GM12878 (cell line): ENCODE data around the gene CYTH3. TPM values are rescaled to one million over a fixed set of nuclear protein-coding genes. Genes with fewer than 3 reads are reported as not detected.

ENCODE experiments used
- ATAC-seq: fragments of 200-7000 bp; cut with Tn5 transposase; 3 replicates; pipeline ENCODE4 v1.9.1; 2020; ENCODE audit warnings: mild to moderate bottlenecking, moderate library complexity
- BruUV-seq: library from RNA; stranded (reverse); fragments of 400-500 nt; replicated peaks from 2 replicates; lab custom pipeline; 2021; lab: Mats Ljungman, UMichigan
- CTCF ChIA-PET: fragments of 300-600 bp; sonication (Branson Sonifier 250); formaldehyde crosslinking; extraction: SDS; loops from one replicate; lab custom pipeline; 2021; ENCODE audit warnings: inconsistent platforms; lab: Yijun Ruan, JAX
- POLR2A ChIA-PET: fragments of 350-600 bp; formaldehyde crosslinking; extraction: SDS; loops from one replicate; lab custom pipeline; 2021; ENCODE audit warnings: inconsistent platforms; lab: Charles Lee
- RAD21 ChIA-PET: fragments of 300-600 bp; sonication (Branson Sonifier 250); formaldehyde crosslinking; loops from one replicate; lab custom pipeline; 2023; ENCODE audit warnings: antibody characterized with exemption; ENCODE audit not compliant: unreplicated experiment; lab: Charles Lee
- SMC1A ChIA-PET: fragments of 300-600 bp; sonication (Branson Sonifier 250); formaldehyde crosslinking; loops from one replicate; lab custom pipeline; 2023; ENCODE audit not compliant: unreplicated experiment, uncharacterized antibody; lab: Charles Lee
- DNase-seq: peaks from one replicate; pipeline ENCODE4 v3.0.0-alpha.2; 2011; ENCODE audit warnings: low read depth, low spot score
- FAIRE-seq: peaks from 3 replicates; lab custom pipeline; 2011; peaks lifted over from hg19 to GRCh38; lab: Jason Lieb, UNC
- H2AFZ ChIP-seq: 2 replicates; pipeline ENCODE4 v1.6.0; 2011; ENCODE audit warnings: low read depth, low read length, control low read depth; ENCODE audit not compliant: control insufficient read depth
- H3K27ac ChIP-seq: 2 replicates; pipeline ENCODE4 v1.5.1; 2011; ENCODE audit warnings: control low read depth; ENCODE audit not compliant: control insufficient read depth, insufficient read depth
- H3K27me3 ChIP-seq, 2 experiments: replicated peaks in 1 of 2; 2 replicates each; pipeline versions ENCODE4 v1.6.0 to v1.6.1; 2011; ENCODE audit warnings: low read length in 1 of 2; ENCODE audit not compliant: control insufficient read depth in 2 of 2, insufficient read depth in 2 of 2
- H3K36me3 ChIP-seq, 2 experiments: 2 replicates each; pipeline ENCODE4 v1.5.1; 2011; ENCODE audit warnings: low read length in 1 of 2; ENCODE audit not compliant: control insufficient read depth in 2 of 2, insufficient read depth in 2 of 2
- H3K4me1 ChIP-seq: 2 replicates; pipeline ENCODE4 v1.6.1; 2011; ENCODE audit warnings: mild to moderate bottlenecking, low read length, moderate library complexity, mixed read lengths; ENCODE audit not compliant: control insufficient read depth, insufficient read depth
- H3K4me2 ChIP-seq: 2 replicates; pipeline ENCODE4 v1.6.0; 2011; ENCODE audit warnings: control low read depth; ENCODE audit not compliant: control insufficient read depth, insufficient read depth
- H3K4me3 ChIP-seq: fragments of 200-600 bp; sonication (generic); 2 replicates; pipeline ENCODE4 v1.5.1; 2016
- H3K79me2 ChIP-seq: 2 replicates; pipeline ENCODE4 v1.6.0; 2011; ENCODE audit warnings: low read length; ENCODE audit not compliant: control insufficient read depth, insufficient read depth
- H3K9ac ChIP-seq: 2 replicates; pipeline ENCODE4 v1.8.0; 2011; ENCODE audit warnings: low read length, control low read depth, mixed read lengths; ENCODE audit not compliant: control insufficient read depth, insufficient read depth
- H3K9me3 ChIP-seq: replicated peaks from 3 replicates; pipeline ENCODE4 v1.5.1; 2011; ENCODE audit warnings: mild to moderate bottlenecking, low read length; ENCODE audit not compliant: control insufficient read depth, insufficient read depth
- H4K20me1 ChIP-seq: 2 replicates; pipeline ENCODE4 v1.6.0; 2011; ENCODE audit not compliant: control insufficient read depth, insufficient read depth
- ATF7 ChIP-seq: fragments of 450-650 bp; IDR thresholded peaks from 2 replicates; pipeline ENCODE4 v1.6.1; 2016; ENCODE audit warnings: low read depth, mild to moderate bottlenecking
- CREM ChIP-seq: IDR thresholded peaks from 2 replicates; pipeline ENCODE4 v1.6.1; 2014; ENCODE audit warnings: antibody characterized with exemption, low read depth
- EP300 ChIP-seq, 2 experiments: fragments of 150-350 bp in 1 of 2; IDR thresholded peaks; 2 replicates each; pipeline ENCODE4 v1.6.1; 2011 to 2012; ENCODE audit warnings: low read depth in 2 of 2, low read length in 2 of 2, borderline replicate concordance in 1 of 2, improper control_type of control experiment in 1 of 2, inconsistent platforms in 1 of 2; ENCODE audit not compliant: control insufficient read depth in 1 of 2
- IKZF1 ChIP-seq: fragments of 450-650 bp; conservative IDR thresholded peaks from 2 replicates; pipeline ENCODE4 v1.6.1; 2017; ENCODE audit warnings: antibody characterized with exemption, mild to moderate bottlenecking
- KDM1A ChIP-seq: fragments of 200-600 bp; sonication (generic); IDR thresholded peaks from 2 replicates; pipeline ENCODE4 v1.6.1; 2016; ENCODE audit warnings: borderline replicate concordance
- MEF2B ChIP-seq: fragments of 450-650 bp; IDR thresholded peaks from 2 replicates; pipeline ENCODE4 v1.6.1; 2018; ENCODE audit warnings: mild to moderate bottlenecking, moderate library complexity; ENCODE audit not compliant: partially characterized antibody, poor library complexity, severe bottlenecking
- MTA2 ChIP-seq: fragments of 450-650 bp; IDR thresholded peaks from 2 replicates; pipeline ENCODE4 v1.6.1; 2016; ENCODE audit warnings: low read depth, mild to moderate bottlenecking, moderate library complexity
- PAX5 ChIP-seq: IDR thresholded peaks from 2 replicates; pipeline ENCODE4 v1.6.1; 2011; ENCODE audit warnings: low read depth, low read length, borderline replicate concordance
- RUNX3 ChIP-seq: IDR thresholded peaks from 2 replicates; pipeline ENCODE4 v1.6.1; 2012; ENCODE audit warnings: low read length, inconsistent platforms
- SP1 ChIP-seq: IDR thresholded peaks from one replicate; pipeline ENCODE4 v1.6.1; 2011; ENCODE audit warnings: low read depth, low read length
- TARDBP ChIP-seq: IDR thresholded peaks from 2 replicates; pipeline ENCODE4 v1.6.1; 2016; ENCODE audit warnings: borderline replicate concordance
- ZNF384 ChIP-seq: IDR thresholded peaks from 2 replicates; pipeline ENCODE4 v1.6.1; 2012; ENCODE audit warnings: low read depth, mild to moderate bottlenecking, low read length, improper control_type of control experiment, borderline replicate concordance
- ZSCAN29 ChIP-seq: fragments of 450-650 bp; IDR thresholded peaks from 2 replicates; pipeline ENCODE4 v1.6.1; 2017; ENCODE audit warnings: mild to moderate bottlenecking, moderate library complexity
- WGBS: methylation state at CpG from one replicate; pipeline ENCODE4 v1.1.6; 2016; ENCODE audit warnings: low lambda C conversion rate; ENCODE audit not compliant: insufficient replicate concordance, insufficient coverage; ENCODE audit errors: missing lambda C conversion rate; 5-methylcytosine and 5-hydroxymethylcytosine counted together
- in situ Hi-C: fragments of 300-500 bp; cut with MboI; formaldehyde crosslinking; loops from 9 replicates; pipeline ENCODE4 v1.14.3; 2018; ENCODE audit warnings: mixed read lengths
- intact Hi-C: fragments of 100-400 bp; cut with micrococcal nuclease; formaldehyde crosslinking; loops from one replicate; pipeline ENCODE4 v1.14.2; 2022; ENCODE audit not compliant: unreplicated experiment
- polyA plus RNA-seq, 11 experiments: library from polyadenylated mRNA; depleted of rRNA in 4 of 11; unstranded in 6 of 11; stranded (reverse) in 5 of 11; fragments of >200 nt; fragmentation: Nextera tagmentation in 4 of 11; fragmentation: Illumina TruSeq in 1 of 11; extraction: Ambion mirVana in 4 of 11; extraction: Trizol in 1 of 11; gene quantifications; 1 replicate in 1 of 11; 2 replicates in 10 of 11; pipeline versions ENCODE4 v1.2.1 to v1.2.3, GENCODE V29; 2011 to 2016; ENCODE audit warnings: inconsistent platforms in 2 of 11, missing spikeins in 2 of 11, low read depth in 1 of 11
- total RNA-seq, 4 experiments: library from RNA; depleted of rRNA in 3 of 4; stranded (reverse); fragments of >200 nt in 3 of 4; fragmentation: Illumina TruSeq in 1 of 4; extraction: Trizol in 1 of 4; gene quantifications; 2 replicates each; pipeline versions ENCODE4 v1.2.1 to v1.2.3, GENCODE V29; 2013 to 2021
- TF ChIP-seq, protein P1 (sequence below): IDR thresholded peaks from 2 replicates; pipeline ENCODE4 v1.6.1; 2012; ENCODE audit warnings: low read length, inconsistent platforms
- TF ChIP-seq, protein P2 (sequence below): IDR thresholded peaks from 2 replicates; pipeline ENCODE4 v1.6.1; 2012; ENCODE audit warnings: improper control_type of control experiment, low read depth, low read length; ENCODE audit not compliant: insufficient replicate concordance

Gene CYTH3
- total and polyA plus RNA-seq, 10 of the 15 experiments (the other 5 are each of a cell fraction or from before 2014, with no cell fraction given) = 0.45 to 28.2 (median 15.7) TPM

DNA sequence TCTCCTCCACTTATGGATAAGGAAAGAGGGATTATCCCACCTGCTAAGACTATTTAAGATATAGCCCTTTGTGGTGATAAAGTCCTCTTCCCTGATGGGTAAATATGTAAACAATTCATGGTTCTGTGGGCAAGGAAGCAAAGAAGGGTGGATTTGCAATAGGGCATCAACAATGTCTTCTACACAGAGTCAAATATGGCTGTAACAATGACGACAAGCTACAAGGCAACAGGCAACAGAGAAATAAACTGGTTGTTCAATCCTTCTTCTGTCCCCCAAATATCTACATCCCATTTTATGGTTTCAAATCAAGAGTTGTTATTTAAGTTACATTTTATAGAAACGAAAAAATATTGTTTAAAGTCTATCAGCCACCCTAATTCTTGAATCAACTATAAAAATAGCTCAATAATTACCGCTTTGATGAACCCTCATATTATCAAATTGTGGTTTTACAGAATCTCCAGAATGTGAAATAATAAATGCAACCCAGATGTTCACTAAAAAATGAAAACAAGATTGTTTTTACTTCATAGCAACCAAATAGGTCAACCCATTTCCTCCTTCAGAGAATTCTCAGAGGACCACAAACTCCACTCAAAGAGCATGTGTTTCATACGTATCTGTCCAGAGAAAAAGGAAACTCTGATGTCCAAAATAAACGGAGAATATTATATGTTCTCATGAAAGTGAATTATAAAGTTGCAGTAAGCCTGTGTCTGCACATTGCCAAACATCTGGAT, 13.8 kb downstream of the CYTH3 start:
- H4K20me1 ChIP-seq = no peaks in the 10 kb centered on the region
- no peaks in the 10 kb centered on the region for H3K36me3 ChIP-seq
- ChIA-PET RAD21 (interaction anchor here (0.6 to 7.6 kb wide), 7 partner anchors 8 to 373 kb away, joined by 3 to 84 read pairs (median 8); no protein-coding TSS in a partner anchor), CTCF (interaction anchor here (0.8 to 7.7 kb wide), 4 partner anchors 10 to 158 kb away, joined by 3 to 82 read pairs (median 4); no protein-coding TSS in a partner anchor), POLR2A (interaction anchor here (0.6 to 4.4 kb wide), 7 partner anchors 8 to 31 kb away, joined by 4 to 30 read pairs (median 4); no protein-coding TSS in a partner anchor), SMC1A (interaction anchor here (0.8 to 10.4 kb wide), 3 partner anchors 8 to 11 kb away, joined by 6 to 141 read pairs (median 38); no protein-coding TSS in a partner anchor)
- no peak overlapping the region; the same call in 1 of the 2 replicates for H3K9ac ChIP-seq
- H3K27ac ChIP-seq = peak overlapping the region; percentile 92
- ATAC-seq (peak; percentile 40), DNase-seq (no peak), FAIRE-seq (peak; percentile 18)
- no peaks in the 10 kb centered on the region for H3K9me3 ChIP-seq
- intact Hi-C loops (loop anchor here (1.0 kb wide), 1 partner anchor 8 kb away; no protein-coding TSS in a partner anchor), in situ Hi-C loops (loop anchor here (25.0 kb wide), 1 partner anchor 1879 kb away; no protein-coding TSS in a partner anchor)
- peak overlapping the region; percentile 52; the same call in 1 of the 2 replicates for H3K4me2 ChIP-seq
- H3K27me3 ChIP-seq = no peaks in the 10 kb centered on the region
- 0 out of 2 replicates have a peak overlapping the region, but pooled peaks have one; percentile 0 for H3K4me3 ChIP-seq
- peaks cover 17% of the 10 kb centered on the region for H3K4me1 ChIP-seq
- BruUV-seq = no TSS peak
- peak overlapping the region; percentile 20; the same call in 1 of the 2 replicates for H2AFZ ChIP-seq
- WGBS = 39% methylated on average over 5 of the region's 5 CpGs
- peaks cover 71% of the 10 kb centered on the region for H3K79me2 ChIP-seq
- TF ChIP-seq RUNX3 = peak; percentile 64
- TF ChIP-seq CREM = 0 out of 2 replicates have a peak, but pooled peaks have one; percentile 8
- peak; percentile 91 for TF ChIP-seq MEF2B
- TF ChIP-seq PAX5 = no peak
- peak in 1 of 2 experiments; percentile 18; a peak in 1 of 4 replicates for TF ChIP-seq EP300 (IDR thresholded peaks at IDR 0.05; ENCODE audit: borderline replicate concordance in 1 of 2, control insufficient read depth in 1 of 2, low read depth in 2 of 2, low read length in 2 of 2)
- TF ChIP-seq SP1 = no peak
- TF ChIP-seq, protein P1, sequence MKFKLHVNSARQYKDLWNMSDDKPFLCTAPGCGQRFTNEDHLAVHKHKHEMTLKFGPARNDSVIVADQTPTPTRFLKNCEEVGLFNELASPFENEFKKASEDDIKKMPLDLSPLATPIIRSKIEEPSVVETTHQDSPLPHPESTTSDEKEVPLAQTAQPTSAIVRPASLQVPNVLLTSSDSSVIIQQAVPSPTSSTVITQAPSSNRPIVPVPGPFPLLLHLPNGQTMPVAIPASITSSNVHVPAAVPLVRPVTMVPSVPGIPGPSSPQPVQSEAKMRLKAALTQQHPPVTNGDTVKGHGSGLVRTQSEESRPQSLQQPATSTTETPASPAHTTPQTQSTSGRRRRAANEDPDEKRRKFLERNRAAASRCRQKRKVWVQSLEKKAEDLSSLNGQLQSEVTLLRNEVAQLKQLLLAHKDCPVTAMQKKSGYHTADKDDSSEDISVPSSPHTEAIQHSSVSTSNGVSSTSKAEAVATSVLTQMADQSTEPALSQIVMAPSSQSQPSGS = peak; percentile 65
- 0 out of 2 replicates have a peak, but pooled peaks have one; percentile 16 for TF ChIP-seq IKZF1
- no peak for TF ChIP-seq TARDBP
- TF ChIP-seq, protein P2, sequence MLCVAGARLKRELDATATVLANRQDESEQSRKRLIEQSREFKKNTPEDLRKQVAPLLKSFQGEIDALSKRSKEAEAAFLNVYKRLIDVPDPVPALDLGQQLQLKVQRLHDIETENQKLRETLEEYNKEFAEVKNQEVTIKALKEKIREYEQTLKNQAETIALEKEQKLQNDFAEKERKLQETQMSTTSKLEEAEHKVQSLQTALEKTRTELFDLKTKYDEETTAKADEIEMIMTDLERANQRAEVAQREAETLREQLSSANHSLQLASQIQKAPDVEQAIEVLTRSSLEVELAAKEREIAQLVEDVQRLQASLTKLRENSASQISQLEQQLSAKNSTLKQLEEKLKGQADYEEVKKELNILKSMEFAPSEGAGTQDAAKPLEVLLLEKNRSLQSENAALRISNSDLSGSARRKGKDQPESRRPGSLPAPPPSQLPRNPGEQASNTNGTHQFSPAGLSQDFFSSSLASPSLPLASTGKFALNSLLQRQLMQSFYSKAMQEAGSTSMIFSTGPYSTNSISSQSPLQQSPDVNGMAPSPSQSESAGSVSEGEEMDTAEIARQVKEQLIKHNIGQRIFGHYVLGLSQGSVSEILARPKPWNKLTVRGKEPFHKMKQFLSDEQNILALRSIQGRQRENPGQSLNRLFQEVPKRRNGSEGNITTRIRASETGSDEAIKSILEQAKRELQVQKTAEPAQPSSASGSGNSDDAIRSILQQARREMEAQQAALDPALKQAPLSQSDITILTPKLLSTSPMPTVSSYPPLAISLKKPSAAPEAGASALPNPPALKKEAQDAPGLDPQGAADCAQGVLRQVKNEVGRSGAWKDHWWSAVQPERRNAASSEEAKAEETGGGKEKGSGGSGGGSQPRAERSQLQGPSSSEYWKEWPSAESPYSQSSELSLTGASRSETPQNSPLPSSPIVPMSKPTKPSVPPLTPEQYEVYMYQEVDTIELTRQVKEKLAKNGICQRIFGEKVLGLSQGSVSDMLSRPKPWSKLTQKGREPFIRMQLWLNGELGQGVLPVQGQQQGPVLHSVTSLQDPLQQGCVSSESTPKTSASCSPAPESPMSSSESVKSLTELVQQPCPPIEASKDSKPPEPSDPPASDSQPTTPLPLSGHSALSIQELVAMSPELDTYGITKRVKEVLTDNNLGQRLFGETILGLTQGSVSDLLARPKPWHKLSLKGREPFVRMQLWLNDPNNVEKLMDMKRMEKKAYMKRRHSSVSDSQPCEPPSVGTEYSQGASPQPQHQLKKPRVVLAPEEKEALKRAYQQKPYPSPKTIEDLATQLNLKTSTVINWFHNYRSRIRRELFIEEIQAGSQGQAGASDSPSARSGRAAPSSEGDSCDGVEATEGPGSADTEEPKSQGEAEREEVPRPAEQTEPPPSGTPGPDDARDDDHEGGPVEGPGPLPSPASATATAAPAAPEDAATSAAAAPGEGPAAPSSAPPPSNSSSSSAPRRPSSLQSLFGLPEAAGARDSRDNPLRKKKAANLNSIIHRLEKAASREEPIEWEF = peak; percentile 57
- TF ChIP-seq ZNF384 = no peak
- no peak for TF ChIP-seq KDM1A
- TF ChIP-seq ZSCAN29 = peak; percentile 70; the same call in 1 of the 2 replicates
- TF ChIP-seq ATF7 = 0 out of 2 replicates have a peak, but pooled peaks have one; percentile 26
- TF ChIP-seq MTA2 = peak; percentile 33
